Islet precursor cell (in vitro differentiated cells): Measurements from ENCODE around the gene ALOX5.
"Not testable (repeated sequence)": the region's sequence is repeated elsewhere in the genome, so short reads cannot be mapped to it uniquely, and the experiment has no call there.

ENCODE experiments used
- DNase-seq: peaks from one replicate; pipeline ENCODE4 v3.0.0-alpha.2; 2018

The ALOX5 gene

GRCh38 chr10:45374350-45375052, 485 bp downstream of the ALOX5 start:
- DNase-seq: peak; percentile 77

DNA sequence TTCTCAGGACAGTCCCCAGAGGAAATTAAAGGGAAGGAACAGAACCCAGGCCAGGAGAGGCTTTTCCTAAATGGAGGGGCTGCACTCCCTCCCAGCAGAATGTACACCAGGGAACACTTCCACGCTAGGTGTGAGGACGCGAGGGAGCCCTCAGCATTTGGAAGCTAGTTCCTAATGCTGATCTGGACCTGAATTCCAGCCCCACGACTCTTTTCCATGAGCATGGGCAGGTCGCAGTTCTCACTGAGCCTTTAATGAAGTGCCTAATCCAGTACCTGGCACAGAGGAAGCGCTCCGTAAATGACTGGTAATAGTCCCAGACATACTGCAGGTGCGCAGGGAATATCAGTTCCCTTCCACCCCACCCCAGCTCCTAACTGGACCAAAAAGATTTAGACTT, 1.1 kb downstream of the ALOX5 start:
- DNase-seq: no peak

DNA sequence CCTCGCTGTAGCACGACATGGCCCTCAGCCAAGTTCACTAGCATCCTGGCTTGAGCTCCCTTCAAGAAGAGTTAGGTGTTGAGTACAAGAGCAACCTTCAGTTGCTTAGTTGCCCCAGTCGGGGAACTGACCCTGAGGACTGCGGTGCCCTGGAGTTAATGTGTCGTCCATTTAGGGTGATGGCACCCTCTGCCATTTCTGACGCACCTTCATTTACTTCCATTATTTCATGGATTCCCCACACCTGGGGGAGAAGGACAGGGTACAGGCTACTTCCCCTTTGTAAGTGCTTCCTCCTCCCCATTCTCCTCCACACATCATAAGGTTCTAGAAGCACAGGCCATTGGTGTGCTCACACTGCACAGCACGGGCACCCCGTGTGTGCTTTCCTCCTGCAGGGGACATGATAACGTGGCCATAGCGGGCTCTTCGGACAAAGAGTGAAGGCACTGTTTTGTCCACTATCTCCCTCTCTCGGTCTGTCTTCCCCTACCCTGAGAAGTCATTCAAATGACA, 1.8 kb downstream of the ALOX5 start:
- no peak for DNase-seq

DNA sequence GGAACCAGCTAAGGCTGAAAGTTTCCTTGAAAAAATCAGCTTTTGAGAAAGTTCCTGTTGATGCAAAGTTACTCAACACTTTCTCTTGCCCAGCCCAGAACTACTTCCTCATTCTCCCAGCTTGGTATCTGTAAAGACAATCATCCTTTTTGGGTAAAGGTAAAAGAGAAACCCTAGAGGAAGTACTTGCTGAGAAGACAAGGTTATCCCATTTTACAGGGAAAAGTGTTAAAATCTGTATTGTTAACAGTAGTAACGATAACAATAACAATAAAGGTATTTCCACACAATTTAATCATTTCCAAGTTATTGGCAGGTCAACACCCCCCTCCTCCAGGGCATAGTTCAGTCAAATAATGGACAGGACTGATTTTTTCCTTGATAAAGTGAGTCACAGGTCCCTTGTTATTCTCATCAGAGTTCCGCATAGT, 2.4 kb downstream of the ALOX5 start:
- no peak for DNase-seq

- DNase-seq: no peak
These were observed 3.3 kb downstream of the ALOX5 start for GRCh38 chr10:45377321-45377720.

GRCh38 chr10:45377858-45378257, 3.8 kb downstream of the ALOX5 start:
- no peak for DNase-seq

DNA sequence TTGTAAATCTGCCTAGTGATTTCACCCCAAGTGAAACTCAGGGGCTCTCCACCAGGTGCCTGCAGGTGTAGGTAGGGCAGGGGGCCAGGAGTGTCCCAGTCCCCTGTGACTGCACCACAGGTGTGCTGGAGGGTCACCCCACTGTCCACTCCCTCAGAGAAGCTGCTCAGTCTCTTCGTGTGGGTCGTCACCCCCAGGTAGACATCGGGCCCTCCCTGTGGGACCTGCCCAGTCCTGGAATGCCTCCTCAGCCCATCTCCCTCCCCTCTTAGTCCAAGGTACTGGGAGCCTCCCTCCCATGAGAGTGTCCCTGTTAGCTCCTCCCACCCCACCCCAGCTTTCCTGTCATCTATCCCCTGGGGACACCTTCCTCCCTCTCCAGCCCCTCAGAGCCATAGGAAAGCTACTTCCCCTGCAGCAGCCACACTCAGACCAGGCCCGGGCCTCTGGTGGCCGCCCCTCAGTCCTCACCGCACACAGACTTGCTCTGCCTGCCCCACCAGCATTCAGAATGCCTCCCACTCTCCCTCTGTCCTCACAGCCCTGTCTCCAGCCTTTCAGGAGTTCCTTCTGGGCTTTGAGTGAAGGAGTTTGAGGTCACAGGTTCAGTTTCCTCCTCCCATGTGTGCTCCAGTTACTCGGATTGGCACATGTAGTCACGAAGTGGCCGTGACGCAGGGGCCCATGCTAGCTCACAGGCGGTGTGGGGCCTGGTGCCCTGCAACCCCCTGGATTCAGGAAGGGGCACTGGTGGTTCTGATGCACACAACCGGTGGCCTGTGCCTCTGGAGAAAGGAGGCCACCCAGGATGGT, 5.1 kb downstream of the ALOX5 start:
- DNase-seq: no peak

DNA sequence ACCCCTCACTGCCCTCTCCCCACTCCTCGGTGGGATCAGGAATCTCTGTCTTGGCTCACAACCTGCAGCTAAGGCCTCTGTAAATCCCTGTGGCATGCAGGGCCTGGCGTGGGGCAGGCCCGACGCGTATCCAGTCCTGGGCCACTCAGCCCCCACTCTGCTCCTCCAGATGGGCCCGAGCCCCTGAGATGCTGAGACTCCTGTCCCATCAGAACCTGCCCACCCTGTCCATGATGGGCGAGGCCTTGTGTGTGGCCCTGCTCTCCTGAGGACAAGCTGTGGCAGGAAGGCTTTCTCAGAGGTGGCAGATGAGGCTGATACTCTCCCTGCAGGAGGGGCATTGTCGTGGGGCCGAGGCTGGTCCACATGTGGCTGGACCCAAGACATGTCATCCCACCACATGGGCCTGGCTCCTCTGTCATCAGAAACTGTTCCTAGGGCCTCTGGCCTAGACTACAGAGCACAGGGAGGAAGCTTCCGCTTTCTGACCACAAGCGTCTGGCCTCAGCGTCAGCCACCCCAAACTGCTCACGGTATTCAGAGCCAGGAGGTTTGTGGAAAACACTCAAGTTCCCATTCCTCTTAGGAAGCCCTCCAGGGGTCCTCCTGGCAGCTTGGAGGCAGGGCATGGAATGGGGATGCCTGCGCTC, 6.0 kb downstream of the ALOX5 start:
- DNase-seq: no peak

- DNase-seq: no peak
These were observed 7.0 kb downstream of the ALOX5 start for GRCh38 chr10:45380903-45381620.

DNA sequence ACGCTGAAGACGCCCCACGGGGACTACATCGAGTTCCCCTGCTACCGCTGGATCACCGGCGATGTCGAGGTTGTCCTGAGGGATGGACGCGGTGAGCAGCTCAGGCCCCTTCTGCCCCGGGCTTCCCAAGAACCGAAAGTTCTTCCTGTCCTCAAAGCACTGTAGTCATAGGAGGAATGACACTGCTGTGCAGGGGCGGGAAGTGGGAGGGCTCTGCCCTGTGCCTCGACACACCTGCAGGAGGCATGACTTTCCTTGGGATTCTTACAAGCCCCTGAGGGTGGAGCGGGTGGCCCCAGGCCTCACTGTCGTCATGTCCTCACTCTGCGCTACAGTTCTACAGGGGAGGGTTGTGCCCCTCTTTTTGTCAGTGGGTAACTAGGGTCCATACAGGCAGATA, 8.6 kb downstream of the ALOX5 start:
- DNase-seq: no peak

- no peak for DNase-seq
These were observed 9.8 kb downstream of the ALOX5 start for GRCh38 chr10:45383682-45384330.

- DNase-seq: no peak
These were observed 12.6 kb downstream of the ALOX5 start for GRCh38 chr10:45386657-45387056.

DNA sequence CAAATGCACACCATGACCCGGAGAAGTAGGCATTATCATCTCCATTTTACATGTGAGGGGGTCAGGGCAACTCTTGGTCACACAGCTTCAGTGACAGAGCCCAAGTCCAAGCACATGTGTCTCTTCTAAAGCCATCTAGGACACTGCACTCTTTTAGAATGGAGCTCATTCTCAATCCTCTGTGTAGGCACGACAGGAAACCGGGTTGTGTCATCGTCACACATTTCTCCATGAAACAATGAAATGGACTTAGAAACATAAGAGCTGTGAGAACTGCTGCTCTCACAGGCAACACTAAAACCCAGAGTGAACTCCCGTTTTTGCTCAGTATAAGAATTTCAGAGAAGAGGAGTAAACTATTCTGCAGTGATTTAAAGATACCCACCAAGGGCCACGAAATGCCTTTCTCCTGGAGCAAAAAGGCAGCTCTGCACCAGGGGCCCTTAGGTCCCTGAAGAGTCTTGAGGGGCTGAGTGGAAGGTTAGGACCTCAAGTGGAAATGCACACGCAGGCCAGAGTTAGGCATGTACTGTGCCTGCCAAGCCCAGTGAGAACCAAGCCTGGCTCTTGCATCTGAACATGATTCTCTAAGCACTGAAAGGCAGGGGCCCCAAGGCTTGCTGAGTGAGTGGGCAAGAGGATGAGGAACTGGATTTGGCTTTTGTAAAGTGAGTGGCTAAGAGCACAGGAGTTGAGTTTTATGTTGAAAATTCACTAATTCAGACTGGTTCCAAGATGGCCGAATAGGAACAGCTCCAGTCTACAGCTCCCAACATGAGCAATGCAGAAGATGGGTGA, 13.3 kb downstream of the ALOX5 start:
- no peak for DNase-seq

DNA sequence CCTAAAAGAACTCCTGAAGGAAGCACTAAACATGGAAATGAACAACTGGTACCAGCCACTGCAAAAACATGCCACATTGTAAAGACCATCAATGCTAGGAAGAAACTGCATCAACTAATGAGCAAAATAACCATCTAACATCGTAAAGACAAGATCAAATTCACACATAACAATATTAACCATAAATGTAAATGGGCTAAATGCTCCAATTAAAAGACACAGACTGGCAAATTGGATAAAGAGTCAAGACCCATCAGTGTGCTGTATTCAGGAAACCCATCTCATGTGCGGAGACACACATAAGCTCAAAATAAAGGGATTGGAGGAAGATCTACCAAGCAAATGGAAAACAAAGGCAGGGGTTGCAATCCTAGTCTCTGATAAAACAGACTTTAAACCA, 15.7 kb downstream of the ALOX5 start:
- not testable (repeated sequence) for DNase-seq

- not testable (repeated sequence) for DNase-seq
These were observed 17.6 kb downstream of the ALOX5 start for GRCh38 chr10:45391636-45392035.

GRCh38 chr10:45395554-45395953, 21.5 kb downstream of the ALOX5 start:
- no peak for DNase-seq

DNA sequence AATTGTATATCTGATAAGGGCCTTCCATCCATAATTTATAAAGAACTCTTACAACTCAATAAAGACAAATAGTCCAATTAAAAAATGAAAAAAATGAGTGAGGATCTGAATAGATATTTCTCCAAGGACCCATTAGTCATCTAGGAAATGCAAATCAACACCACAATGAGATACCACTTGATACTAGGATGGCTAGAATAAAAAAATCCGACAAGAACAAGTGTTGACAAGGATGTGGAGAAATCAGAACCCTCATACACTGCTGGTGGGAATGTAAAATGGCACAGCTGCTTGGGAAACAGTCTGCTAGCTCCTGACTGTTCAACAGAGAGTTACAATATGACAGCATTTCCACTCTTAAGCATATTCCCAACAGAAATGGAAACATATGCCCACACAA, 24.6 kb downstream of the ALOX5 start:
- DNase-seq: no peak

DNA sequence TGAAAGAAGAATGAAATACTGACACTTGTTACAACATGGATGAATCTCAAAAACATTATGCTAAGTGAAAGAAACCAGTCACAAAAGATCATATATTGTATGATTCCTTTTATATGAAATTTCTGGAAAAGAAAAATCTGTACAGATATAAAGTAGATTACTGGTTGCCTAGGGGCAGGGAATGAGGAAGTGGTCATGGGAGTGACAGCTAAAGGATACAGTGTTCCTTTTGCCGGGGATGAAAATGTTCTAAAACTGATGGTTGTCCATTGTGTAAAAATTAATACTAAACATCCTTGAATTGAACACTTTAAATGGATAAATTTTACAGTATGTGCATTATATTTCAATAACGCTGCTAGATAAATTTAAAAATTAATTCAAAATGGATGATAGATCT, 25.1 kb downstream of the ALOX5 start:
- no peak for DNase-seq

DNA sequence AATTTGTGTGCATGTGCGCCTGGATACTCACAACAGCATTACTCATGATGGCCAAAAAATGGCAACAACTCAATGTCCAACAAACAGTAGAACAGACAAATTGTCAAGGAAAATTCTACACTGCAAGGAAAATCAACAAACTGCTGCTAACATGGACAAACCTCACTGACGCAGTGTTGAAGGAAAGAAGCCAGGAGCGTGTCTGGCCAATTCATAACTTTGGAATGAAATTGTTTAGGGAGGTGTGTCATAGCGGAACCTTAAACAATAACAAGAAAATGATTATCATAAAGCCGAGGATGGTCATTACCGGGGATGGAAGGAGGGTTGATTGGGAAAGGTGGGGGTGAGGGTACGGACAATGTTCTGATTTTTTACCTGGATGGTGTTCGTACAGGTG, 29.1 kb downstream of the ALOX5 start:
- no peak for DNase-seq

- DNase-seq: no peak
These were observed 30.2 kb downstream of the ALOX5 start for GRCh38 chr10:45404087-45404769.

GRCh38 chr10:45404770-45405120, 30.7 kb downstream of the ALOX5 start:
- no peak for DNase-seq
